ENCODE results near the gene PAFAH1B2.
"Not testable (repeated sequence)": the region's sequence is repeated elsewhere in the genome, so short reads cannot be mapped to it uniquely, and the experiment has no call there.

PAFAH1B2 gene, protein sequence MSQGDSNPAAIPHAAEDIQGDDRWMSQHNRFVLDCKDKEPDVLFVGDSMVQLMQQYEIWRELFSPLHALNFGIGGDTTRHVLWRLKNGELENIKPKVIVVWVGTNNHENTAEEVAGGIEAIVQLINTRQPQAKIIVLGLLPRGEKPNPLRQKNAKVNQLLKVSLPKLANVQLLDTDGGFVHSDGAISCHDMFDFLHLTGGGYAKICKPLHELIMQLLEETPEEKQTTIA

DNA sequence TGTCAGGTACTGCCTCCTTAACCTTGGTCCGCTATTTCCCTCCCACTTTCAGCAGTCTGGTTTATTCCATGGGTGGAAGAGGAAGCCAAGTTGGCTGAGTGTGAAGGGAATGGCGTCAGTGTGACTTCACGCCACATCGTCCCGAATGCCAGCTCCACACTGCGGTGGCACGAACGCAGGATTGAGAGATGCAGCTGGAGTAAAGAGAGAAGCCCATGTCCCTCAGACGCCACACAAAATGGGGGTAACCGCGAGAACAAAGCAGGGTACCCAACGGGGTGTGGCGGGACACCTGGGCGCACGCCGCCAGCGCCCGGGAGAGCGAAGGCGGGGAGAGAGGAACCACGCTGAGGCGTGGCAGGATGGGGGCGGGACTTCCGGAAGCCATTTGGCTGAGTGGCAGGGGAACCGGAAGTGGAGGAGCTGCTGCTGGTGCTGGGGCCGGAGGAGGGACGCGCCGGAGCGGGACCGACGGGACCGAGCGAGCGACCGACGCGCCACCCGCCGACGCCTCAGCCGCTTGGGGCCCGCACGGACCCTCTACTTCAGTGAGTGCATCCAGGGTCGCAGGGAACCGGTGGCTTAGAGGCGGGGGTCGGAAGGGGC, at the start of gene PAFAH1B2:
Gene PAFAH1B2 (plus strand): TSS at position 417 of the 606 bp plus-strand sequence. CDS start 8,161 bp downstream, outside the sequence.
- peak; percentile 49 for DNase-seq (ENCODE audit: low read depth)

DNA sequence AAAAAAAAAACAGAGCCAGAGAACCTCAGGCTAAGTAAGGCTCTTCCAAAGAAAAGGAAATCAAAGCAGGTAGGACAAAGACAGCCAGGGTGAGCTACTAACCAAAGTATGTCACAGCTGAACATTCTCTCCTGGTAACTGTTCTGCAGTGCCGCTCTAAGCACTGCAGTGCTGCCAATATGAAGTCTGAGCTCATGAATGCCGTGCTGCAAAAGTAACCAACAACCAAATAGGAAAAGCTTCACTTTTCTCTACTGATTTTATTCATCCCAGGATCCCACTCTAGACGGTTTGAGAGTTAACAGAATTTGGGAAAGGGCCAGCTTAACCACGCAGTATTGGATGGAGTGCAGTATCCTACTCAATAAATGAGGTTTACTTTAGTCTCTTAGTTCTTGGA, 49.3 kb upstream of the PAFAH1B2 start:
- DNase-seq (ENCODE audit: low read depth) = no peak

DNA sequence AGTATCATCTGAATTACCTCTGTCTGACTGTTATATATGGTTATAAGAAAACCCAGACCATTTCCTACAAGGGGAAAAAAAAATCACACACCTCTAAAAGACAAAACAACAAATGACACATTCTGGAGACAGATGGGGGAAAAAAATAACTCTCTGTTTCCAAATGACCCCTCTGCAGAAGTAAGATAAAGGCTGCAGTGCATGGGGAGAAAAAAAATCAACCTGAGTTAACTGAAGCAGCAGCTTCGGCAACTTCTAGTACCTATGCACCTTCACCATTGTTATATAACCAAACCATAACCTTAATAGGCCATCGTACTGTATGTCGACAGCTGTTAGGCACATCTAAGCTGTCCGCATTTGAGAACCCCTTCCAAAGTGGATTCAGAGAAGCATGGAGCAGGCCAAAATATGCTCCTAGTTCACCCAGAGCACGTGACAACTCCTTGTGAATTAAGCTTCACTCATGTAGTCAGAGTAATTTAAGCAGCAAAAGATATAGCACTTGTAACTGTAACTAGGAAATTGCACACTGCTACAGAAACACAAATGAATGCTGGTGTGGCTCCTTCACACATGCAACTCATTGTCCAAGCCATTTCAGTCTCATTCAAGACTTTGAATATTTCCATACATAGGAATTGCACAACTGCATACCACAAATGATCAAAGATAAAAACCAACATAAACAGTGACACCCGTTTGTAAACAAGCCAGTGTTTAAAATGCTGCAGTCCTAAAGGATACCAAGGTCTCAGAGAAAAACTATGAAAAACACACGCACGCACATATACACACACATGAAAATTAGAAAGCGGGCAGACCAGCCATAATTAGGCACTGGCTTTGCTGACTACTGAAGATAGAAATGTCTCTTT, 48.6 kb upstream of the PAFAH1B2 start:
- no peak for DNase-seq (ENCODE audit: low read depth)

DNA sequence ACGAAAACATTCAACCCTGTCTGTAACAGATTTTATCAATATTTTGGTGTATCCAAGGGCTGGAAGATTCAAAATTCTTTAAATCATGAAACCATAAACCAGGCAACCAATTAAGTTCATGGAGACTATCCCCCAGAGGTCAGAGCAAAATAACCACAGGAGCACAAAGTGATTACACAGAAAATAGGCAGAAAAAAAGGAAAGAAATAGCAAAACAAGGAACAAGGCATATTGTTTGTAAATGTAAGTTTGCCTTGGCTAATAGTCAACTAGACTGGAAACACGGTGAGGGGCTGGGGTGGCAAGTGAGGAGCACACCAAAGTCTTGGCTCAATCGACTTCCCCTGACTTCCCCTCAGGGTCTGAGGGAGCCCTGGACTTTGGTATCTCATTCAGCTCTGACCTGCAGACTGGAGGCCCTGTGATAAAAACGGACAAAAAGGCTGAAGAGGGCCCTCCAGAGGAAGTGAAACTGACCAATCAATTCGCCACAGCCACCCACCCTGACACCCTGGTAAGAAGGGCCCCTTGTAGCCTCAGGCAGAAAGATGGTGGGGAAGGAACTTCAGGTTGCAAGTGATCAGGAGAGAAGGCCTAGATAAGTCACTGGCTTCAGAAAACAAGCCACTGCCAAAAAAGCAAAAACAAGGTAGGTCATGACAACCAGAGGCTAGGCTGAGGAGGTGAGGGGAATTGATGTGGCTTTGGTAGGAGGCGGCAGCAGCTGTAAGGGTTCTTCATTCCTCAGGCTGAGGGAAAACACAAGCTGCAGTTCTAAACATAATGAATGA, 47.7 kb upstream of the PAFAH1B2 start:
- DNase-seq (ENCODE audit: low read depth) = no peak

DNA sequence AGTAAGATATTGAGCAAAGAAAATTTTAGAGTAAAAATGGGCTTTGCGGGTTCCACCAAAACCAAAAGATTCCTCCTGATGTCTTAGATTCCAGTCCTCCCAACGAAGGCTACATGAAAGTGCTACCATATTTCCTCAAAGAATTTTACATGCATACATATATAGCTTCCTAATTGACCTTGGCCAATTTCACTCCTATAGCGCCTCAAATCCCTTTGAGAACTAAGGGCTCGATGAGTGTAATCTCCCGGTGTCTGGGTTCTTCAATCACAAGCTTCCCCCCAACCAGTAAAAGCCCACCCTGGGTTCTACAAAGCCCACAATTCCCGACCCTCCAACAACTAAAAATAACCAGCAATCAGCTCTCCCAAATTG, 47.1 kb upstream of the PAFAH1B2 start:
- DNase-seq (ENCODE audit: low read depth) = no peak

DNA sequence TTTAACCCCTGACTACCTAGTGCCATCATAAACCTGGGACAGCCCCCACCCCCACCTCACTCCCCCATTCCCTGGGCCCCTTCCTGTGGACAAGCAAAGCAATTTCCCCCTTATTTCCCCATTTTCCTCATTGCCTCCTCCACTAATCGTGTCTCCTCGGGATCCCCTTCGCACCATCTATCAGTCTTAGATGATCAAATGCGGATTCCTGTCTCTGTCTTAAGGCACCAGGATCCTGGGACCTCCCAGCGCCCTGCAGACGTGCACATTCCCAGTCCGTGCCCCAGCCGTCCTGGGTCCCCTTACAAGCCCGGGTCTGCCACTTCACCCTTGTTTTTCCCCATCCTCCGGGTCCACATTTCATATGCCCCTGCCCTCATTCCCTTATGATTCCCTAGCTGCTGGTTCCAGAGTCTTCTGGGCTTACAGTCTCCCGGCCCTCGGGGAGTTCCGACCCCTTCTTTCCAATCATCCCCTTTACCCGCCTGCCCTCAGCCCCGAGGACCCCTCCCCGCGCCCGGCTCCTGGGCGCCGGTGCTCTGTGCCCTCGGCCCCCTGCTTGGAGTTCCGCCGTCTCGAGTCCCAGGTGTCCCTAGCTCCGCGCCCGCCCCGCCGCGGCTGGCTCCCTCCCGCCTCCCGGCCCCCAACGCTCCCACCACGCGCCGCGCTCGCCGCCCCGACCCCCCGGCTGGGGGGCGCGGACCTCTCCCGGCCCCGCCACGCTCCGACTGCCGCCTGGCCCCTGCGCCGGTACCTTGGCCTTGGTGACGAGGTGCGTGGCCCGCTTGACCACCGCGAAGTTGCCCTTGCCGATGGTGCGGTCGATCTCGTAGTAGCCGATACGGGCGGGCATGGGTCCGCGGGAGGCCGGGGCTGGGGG, 46.5 kb upstream of the PAFAH1B2 start:
- no peak for DNase-seq (ENCODE audit: low read depth)

DNA sequence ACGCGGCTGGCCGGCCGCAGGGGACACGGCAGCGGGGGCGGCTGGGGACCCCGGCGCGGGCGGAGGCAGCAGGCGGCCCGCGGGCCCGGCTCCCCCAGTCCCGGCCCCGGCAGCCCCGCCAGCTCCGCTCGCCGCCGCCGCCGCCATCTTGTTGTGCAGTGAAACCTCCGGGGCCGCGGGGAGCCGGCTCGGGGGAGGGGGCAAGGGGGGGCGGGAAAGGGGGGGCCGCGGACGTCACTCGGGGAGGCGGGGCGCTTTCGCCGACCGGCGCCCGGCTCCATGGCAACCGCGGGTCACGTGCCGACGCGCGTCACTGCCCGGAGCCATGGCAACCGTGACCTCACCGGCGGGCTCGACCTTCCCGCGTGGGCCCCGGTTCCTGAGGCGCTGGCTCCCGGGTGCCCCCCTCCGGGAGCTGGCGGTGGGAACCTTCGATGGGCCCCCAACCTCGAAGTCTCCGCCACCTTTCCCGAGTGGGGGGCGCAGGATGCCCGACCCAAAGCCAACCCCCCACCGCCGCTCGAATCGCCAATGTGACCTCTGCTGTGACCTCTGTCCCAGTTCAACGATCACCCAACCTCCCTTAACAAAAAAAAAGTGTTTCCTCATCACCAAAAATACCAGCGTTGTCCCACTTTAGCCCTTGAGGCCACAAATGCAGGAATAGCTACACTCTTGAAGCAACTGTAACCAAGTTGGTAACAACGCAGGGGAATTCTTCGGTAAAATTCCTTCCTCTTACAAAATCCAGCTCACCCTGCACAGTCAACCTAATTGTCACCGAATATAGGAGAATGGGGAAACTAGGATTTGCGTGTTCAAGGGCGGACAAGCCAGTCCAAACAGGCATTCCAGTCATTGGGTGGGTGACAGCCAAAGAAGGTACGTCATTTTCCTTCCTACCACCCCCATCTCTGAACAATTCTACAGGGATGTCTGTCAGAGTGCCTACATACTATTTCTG, 45.5 kb upstream of the PAFAH1B2 start, which contains the start of gene SIK3:
Gene SIK3 (minus strand): TSS at position 160 of the 964 bp plus-strand sequence. CDS start 13 bp downstream, at position 147.
- peak; percentile 37 for DNase-seq (ENCODE audit: low read depth)

DNA sequence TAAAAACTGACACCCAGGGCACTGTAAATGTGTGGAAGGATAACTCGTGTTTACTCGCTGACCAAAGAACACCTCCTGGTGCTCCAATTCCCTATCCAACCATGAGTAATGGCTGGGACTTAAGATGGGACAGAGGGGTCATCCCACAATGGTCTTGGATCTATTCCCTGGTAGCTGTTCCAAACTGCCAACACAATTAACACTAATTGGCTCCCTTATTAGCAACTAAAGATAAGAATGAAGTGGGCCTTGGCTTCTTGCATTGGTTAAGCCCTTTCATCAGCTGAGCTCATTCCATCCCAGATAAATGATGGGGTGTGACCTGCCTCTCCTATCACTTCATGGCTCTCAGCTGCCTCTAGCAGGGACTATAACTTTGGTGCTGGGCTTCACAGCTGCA, 44.4 kb upstream of the PAFAH1B2 start:
- DNase-seq (ENCODE audit: low read depth) = no peak

DNA sequence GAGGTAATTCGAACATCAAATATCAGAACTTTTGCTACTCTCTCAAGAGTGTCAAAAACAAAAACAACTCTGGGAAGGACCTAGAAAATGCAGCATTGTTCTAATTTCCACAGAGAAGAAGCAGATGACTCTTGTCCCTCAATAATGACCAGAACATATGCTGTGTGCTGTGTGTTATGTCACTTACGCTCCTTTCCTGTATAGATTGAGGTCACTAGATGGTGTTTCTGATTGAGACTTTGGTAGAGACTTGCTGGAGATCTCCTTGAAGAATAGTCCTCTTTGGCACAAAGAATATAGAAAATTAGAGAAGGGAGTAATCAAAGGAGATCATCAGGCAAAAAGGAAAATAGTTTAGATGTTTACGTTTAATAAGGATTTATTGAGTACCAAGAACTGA, 43.5 kb upstream of the PAFAH1B2 start:
- DNase-seq (ENCODE audit: low read depth) = no peak

DNA sequence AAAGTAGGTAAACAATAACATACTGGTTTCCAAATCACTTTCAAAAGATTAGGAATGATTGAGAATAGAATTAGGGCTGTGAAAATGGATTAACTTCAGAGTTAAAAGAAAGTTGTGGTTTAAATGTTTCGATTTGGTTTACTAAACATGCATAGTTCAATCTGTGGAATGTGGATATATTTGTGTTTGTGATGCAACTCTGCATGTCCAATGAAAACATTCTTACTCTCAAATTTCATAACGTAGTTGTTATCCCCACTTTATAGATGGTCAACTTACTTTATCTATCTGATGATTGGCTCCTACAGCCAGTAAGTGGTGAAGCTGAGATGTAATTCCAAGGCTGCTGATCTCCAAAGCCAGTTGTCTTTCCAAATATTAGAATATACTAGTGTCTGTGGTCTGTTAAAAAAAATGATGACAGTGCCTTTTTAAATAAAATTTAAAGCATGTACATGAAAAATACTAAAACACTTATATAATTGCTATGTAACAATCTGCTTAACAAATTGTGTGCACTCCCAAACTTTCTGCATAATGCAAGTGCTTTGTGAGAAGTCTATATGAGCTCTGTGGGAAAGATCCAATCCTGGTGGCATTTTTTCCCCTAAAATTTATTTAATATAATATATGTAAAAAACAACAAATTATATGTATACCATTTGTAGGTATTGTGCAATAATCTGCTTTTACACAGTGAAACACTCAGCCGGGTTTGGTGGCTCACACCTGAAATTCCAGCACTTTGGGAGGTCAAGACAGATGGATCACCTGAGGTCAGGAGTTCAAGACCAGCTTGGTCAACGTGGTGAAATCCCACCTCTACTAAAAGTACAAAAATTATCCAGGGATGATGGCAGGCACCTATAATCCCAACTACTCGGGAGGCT, 36.1 kb upstream of the PAFAH1B2 start:
- DNase-seq (ENCODE audit: low read depth) = no peak

DNA sequence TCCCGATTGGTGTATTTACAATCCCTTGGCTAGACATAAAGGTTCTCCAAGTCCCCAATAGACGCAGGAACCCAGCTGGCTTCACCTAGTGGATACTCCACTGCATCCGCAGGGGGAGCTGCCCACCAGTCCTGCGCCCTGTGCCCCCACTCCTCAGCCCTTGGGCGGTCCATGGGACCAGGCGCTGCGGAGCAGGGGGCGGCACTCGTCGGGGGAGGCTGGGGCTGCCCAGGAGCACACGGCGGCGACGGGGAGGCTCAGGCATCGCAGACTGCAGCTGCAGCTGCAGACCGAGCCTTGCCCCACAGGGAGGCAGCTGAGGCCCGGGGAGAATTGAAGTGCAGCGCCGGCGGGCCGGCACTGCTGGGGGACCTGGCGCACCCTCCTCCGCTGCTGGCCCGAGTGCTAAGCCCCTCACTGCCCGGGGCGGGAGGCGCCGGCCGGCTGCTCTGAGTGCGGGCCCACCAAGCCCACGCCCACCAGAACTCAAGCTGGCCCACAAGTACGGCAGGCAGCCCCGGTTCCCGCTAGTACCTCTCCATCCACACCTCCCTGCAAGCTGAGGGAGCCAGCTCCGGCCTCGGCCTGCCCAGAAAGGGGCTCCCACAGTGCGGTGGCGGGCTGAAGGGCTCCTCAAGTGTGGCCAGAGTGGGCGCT, 33.7 kb upstream of the PAFAH1B2 start:
- DNase-seq (ENCODE audit: low read depth) = no peak

DNA sequence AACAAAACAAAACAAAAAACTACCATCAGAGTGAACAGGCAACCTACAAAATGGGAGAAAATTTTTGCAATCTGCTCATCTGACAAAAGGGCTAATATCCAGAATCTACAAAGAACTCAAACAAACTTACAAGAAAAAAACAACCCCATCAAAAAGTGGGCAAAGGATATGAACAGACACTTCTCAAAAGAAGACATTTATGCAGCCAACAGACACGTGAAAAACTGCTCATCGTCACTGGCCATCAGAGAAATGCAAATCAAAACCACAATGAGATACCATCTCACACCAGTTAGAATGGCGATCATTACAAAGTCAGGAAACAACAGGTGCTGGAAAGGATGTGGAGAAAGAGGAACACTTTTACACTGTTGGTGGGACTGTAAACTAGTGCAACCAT, 31.6 kb upstream of the PAFAH1B2 start:
- DNase-seq (ENCODE audit: low read depth) = not testable (repeated sequence)

DNA sequence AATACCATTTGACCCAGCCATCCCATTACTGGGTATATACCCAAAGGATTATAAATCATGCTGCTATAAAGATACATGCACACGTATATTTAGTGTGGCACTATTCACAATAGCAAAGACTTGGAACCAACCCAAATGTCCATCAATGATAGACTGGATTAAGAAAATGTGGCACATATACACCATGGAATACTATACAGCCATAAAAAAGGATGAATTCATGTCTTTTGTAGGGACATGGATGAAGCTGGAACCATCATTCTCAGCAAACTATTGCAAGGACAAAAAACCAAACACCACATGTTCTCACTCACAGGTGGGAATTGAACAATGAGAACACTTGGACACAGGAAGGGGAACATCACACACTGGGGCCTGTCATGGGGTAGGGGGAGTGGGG, 31.1 kb upstream of the PAFAH1B2 start:
- not testable (repeated sequence) for DNase-seq (ENCODE audit: low read depth)

DNA sequence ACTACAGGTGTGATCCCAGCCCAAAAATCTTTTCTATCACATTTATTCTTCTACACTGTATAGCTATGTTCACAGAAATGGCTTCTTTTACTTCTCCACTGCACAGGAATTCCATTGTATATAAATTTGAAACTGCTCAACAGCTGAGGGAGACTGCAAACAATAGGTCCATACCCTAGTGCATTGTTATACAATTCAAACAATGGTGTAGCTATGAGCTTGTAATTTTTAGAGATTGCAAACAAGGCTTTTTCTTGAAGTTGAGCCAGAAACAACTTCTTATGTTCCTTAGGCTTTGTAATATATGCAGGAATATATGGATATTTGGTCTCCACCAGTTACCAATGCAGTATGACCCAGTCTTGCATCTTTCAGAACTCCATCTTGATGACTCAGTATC, 26.4 kb upstream of the PAFAH1B2 start:
- DNase-seq (ENCODE audit: low read depth) = no peak

DNA sequence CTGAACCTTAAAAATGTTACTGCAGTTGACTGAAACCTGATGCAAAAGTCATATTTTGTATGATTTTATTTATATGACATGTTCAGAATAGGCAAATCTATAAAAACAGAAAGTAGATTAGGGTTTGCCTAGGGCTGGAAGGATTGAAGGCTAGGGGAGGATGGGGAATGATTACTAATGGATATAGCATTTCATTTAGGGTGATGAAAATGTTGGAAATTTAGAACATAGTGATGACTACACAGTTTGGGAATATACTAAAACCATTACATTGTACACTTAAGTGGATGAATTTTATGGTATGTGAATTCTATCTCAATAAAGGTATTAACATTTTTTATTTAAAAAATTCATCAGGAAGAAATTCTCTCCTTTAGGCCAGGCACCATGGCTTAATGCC, 22.9 kb upstream of the PAFAH1B2 start:
- no peak for DNase-seq (ENCODE audit: low read depth)

DNA sequence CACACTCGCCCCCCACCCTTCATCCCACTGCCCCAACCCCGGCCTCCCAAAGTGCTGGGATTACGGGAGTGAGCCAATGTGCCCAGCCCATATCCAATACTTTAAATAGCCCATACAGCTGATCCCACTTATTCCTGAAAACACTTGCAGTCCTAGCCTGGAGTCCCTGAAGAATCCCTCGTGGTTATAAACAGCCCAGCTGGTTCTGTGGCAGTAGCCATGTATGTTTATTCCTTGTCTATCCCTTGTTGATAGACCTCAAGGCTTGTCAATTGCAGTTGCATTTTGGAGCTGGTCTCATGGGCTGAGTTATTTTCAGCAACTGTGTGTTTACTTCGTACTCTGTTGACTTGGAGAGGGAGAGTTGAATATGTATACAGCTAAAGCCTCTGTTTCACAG, 21.5 kb upstream of the PAFAH1B2 start:
- DNase-seq (ENCODE audit: low read depth) = no peak

DNA sequence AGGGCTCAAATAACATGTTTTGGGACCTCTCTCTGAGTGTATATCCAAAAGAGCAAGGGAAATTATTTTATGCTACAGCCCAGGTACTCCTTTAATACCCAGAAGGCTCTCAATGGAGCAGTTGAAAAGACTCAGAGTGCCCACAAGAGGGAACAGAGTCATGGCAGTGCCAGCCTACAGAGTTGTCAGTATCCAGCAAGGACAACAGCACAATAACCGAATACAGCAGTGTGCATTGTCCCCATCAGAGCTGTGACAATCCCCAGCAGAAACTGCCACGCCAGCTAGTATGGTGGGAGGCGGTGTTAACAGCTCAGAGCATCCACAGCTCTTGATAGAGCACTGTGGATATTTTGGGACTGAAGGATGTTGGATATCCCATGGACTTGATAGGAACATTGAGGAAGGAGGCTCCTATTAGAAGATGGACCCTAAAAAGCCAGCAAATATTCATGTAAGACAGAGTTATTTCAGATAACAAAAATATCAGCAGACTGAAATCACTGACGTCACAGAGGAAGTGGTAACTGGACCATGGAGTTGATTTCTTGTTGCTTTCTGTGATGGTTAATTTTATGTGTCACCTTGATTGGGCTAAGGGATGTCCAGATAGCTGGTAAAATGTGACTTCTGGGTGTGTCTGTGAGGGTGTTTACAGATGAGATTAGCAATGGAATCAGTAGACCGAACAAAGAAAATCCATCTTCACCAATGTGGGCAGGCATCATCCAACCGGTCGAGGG, 17.7 kb upstream of the PAFAH1B2 start:
- no peak for DNase-seq (ENCODE audit: low read depth)
